ENCODE measurements around the gene TYK2.

The TYK2 gene

DNA sequence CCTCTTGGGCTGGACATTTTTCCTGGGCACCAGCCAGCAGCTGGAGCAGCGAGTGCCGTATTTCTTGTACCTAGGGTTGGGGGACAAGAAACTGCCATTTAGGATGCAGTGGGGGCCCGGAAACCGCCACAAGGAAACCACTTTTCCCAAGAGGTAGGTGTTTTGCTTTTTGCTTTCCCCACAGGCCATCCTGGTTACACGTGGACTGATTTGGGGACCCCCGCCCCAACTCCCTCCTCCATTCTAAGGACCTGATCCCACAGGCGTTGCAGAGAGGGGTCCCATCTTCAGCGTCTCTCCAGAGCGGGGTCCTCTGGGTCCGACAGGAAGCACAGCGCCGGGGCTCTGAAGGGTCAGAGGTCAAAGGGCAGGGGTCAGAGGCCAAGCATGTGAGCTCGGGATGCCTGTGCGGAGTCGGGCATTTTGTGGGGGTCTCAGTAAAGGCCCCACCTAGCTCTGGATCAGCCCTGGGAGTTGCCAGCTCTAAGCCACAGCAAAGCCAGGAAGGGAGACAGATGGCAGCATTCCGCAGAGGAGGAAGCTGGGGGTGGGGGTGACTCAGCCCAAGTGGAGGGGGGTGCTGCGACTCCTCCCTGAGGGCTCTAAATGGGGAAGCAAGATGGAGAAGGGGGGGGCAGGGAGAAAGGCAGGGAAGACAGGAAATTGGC is 75.1 kb downstream of the TYK2 start:
- no peak for DNase-seq
